COLO668 (cell line): Measurements from ENCODE around the gene PTGS1.
"Not testable (repeated sequence)": the region's sequence is repeated elsewhere in the genome, so short reads cannot be mapped to it uniquely, and the experiment has no call there.

ENCODE experiments used
- DNase-seq: peaks from one replicate; lab custom pipeline; 2025; ENCODE audit not compliant: unreplicated experiment; lab: John Stamatoyannopoulos, UW

PTGS1 gene

DNA sequence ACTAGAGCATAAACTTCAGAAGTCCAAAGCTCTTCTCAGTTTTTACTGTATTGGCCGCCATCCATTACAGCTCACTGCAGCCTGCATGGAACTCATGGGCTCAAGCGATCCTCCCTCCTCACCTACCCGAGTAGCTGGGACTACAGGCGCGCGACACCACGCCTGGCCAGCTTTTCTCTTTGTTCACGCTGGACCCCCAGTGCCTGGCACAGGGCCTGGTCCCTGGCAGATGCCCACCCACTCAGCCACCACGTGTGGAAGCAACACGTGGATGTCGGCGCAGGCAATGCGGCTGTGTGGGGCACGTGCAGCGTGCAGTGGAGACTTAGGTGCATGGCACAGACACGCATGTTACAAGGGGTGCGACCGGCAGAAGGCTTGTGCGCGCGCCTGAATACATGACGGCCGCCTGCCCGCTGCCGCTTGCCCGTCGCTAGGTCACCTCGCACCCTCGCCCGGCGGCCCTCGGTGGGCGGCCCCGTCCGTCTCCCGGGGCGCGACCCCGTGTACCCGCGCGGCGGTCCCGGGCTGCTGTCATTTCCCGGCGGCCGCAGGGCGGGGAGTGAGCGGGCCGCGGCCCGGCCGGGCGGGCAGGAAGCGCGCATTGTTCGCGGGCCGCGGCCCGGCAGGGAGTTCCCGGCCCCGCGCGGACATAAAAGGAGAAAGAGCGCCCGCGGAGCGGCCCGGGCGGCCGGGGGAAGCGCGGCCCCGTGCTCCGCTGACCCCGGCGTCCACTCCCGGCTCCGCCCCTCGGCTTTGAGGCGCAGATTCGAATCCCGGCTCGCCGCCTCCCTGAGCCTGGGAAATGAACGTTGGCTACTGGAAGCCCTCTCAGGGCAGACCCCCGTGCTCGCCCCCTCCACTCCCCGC lies 24.1 kb upstream of the PTGS1 start:
- DNase-seq = peak; percentile 66

- no peak for DNase-seq
These were observed 23.2 kb upstream of the PTGS1 start for GRCh38 chr9:122347348-122348287.

DNA sequence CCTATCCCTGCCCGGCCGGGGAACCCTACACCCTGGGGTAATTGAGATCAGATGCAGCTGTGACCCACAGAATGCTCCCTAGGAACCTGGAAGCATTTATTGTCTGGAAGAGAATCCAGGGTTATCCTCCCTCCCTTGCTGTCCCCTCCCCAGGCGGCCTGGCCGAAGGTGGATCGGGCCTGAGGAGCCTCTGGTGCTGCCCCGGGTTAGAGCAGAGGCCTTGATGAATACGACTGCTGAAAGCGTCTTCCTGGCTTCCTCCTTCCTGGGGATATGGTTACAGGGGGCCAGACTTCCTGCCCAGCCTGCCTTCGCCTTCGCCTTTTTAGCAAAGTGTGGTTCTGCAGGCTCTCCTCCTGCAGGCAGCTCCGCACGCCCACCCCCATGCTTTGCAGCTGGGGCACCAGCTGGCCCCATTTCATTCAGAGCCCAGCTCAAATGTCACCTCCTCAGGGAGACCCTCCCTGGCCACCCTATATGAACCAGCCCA lies 22.5 kb upstream of the PTGS1 start:
- no peak for DNase-seq

DNA sequence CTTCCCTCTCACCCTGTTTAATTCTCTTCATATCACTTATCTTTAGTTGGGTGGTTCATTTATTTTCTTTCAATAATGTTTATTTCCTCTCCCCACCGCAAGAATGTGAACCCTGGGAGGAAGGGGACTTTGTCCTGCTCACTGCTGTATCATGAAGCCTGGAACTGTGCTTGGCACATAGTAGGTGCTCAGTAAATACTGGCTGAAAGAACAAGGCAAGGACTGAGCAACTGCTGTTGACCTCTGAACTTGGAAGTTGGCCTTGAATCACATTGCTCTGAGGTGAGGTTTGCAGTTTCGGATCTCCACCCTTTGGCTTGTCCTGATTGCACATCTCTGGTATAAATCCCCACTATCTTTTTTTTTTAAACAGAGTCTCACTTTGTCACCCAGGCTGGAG lies 22.0 kb upstream of the PTGS1 start:
- DNase-seq = no peak

DNA sequence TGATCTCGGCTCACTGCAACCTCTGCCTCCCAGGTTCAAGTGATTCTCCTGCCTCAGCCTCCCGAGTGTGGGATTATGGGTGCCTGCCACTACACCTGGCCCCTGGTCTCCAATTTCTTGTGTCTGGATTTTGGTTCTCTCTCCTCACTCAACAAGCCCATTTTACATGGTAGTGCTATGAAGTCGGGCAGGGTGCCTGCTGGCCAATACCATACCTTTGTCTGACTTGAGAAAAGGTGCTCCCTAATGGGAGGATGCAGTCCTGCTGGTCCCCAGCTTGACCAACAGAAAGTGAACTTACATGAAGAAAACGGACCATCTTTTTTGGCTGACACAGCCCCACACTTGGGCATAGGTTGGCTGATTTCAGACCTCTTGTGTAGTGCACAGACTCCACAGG lies 21.6 kb upstream of the PTGS1 start:
- no peak for DNase-seq

GRCh38 chr9:122350577-122351355 lies 20.1 kb upstream of the PTGS1 start:
- peak; percentile 66 for DNase-seq

GRCh38 chr9:122354536-122355199 lies 16.2 kb upstream of the PTGS1 start:
- no peak for DNase-seq

DNA sequence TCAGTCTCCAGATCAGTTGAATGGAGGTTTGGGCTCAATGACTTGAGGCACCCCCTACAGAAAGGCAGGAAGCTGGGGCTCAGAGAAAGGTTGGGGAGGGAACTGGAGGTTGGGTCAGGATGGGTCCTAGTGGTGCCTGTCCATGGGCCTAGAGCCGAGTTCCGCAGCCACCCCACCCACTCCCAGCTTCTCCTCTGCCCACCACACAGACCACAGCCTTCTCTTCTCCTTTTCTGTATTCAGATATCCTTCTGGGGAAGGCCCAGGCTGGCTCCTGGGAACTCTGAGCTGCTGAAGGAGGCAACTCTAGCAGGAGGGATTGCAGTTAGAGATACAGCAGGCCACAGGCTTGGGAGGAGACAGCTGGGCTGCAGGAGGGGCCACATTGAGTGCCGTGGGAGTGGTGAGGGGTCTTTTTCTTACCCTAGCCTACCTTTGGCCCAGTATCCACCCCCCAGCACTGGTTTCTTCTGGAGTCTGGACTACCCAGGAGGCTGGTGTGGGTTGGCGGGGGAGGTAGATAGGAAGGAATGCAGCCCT lies 15.4 kb upstream of the PTGS1 start:
- DNase-seq = no peak

DNA sequence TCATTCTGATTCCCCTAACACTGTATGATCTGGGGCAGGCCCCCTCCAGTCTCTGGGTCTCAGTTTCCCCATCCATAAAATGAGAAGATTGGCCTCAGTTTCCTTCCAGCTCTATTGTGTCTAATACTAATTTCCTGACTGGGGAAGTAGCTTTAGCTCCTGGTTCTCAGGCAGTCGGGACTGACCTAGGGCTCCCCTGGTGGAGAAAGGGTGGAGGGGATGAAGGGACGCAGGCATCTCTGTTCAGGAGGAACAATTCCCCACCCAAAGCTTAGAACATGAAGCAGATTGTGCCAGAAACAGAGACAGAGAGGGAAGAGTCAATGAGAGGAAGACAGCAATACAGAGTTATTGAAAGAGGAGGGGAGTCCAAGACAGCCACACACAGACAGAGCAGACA lies 14.2 kb upstream of the PTGS1 start:
- no peak for DNase-seq

- DNase-seq = no peak
These were observed 9.9 kb upstream of the PTGS1 start for GRCh38 chr9:122360891-122361290.

DNA sequence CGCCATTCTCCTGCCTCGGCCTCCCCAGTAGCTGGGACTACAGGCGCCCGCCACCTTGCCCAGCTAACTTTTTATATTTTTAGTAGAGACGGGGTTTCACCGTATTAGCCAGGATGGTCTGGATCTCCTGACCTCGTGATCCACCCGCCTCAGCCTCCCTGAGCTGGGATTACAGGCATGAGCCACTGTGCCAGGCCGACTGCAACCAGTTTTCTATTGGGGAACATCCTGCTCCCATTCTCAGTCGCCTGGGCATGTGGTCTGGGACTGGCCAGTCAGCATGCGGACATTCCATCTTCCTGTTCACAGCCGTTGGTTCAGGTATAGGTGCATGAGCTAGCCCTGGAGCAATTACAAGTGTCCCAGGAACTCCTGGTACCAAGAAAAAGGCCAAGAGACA lies 7.7 kb upstream of the PTGS1 start:
- DNase-seq = not testable (repeated sequence)

- DNase-seq = no peak
These were observed 6.6 kb upstream of the PTGS1 start for GRCh38 chr9:122364117-122364782.

DNA sequence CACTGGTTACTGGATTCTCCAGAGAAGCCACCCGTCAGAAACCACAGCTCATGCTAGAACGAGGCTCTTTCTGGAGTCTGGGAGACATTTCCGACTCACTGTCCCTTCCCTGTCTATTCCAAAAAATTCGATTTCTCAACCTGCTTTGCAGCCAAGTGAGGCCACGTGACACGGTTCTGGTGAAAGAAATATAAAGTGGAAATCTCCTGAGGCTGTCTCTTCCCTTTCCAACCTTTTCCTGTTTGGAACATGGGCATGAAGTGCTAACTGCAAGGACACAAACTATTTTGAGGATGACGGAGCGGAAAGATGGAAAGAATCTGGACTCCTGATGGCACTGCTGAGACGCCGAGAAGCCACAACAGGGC lies 6.1 kb upstream of the PTGS1 start:
- DNase-seq = no peak

- no peak for DNase-seq
These were observed 4.7 kb upstream of the PTGS1 start for GRCh38 chr9:122366074-122366660.

GRCh38 chr9:122367065-122367464 lies 3.8 kb upstream of the PTGS1 start:
- DNase-seq = no peak

- DNase-seq = no peak
These were observed 2.9 kb upstream of the PTGS1 start for GRCh38 chr9:122367774-122368460.

GRCh38 chr9:122368642-122369041 lies 2.2 kb upstream of the PTGS1 start:
- no peak for DNase-seq

DNA sequence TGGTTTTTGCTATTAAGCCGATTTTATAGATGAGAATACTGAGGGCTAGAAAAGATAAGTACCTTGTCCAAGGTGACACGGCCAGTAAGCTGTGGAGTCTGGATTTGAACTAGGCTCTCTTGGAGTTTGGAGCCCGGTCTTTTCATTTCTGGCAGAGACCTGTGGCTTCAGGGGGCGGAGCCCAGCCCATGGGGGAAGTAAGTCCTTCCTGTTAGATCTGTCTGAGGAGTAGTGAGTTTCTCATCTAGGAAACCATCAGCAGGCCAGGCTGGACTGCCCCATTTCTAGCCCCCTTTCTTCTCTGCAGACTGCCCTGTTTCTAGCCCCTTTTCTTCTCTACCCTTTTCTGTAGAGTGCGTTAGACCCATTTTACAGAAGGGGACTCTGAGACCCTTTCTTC lies 521 bp upstream of the PTGS1 start:
- no peak for DNase-seq

DNA sequence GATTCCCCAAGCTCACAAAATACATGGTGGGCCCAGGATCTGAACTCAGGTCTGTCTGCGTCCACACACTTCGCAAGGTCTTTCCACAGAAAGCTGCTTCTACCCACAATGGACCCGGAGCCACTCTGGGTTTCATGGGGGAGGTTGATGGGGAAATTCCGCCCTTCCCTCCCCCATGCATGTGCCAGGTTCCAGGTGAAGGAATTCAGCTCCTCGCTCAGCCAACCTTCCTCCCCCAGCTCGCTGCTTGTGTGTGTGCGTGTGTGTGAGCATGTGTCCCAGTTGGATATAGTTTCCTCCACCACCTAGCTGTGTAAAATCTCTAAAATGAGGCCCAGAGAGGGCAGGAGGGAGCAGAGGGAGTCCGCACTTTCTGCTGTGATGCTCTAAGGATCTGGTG lies 1.0 kb downstream of the PTGS1 start:
- DNase-seq = no peak
